Astrocyte of the cerebellum (primary cell): Measurements from ENCODE around the gene CKM.

Experiments used
- DNase-seq: peaks from one replicate; pipeline ENCODE4 v3.0.0-alpha.2; 2011; ENCODE audit warnings: low read depth
- H3K4me3 ChIP-seq: 2 replicates; pipeline ENCODE4 v1.5.1; 2011; ENCODE audit warnings: mild to moderate bottlenecking, low read depth, low read length, moderate library complexity
- in situ Hi-C: cut with HindIII; loops from 2 replicates; pipeline ENCODE4 v1.10.0; 2017; ENCODE audit warnings: low sequenced_read_pairs
- TF ChIP-seq, protein P1 (sequence below): IDR thresholded peaks from 2 replicates; pipeline ENCODE4 v1.5.1; 2012; ENCODE audit warnings: low read length, low read depth, moderate library complexity, mild to moderate bottlenecking; ENCODE audit errors: missing control alignments

The CKM gene

DNA sequence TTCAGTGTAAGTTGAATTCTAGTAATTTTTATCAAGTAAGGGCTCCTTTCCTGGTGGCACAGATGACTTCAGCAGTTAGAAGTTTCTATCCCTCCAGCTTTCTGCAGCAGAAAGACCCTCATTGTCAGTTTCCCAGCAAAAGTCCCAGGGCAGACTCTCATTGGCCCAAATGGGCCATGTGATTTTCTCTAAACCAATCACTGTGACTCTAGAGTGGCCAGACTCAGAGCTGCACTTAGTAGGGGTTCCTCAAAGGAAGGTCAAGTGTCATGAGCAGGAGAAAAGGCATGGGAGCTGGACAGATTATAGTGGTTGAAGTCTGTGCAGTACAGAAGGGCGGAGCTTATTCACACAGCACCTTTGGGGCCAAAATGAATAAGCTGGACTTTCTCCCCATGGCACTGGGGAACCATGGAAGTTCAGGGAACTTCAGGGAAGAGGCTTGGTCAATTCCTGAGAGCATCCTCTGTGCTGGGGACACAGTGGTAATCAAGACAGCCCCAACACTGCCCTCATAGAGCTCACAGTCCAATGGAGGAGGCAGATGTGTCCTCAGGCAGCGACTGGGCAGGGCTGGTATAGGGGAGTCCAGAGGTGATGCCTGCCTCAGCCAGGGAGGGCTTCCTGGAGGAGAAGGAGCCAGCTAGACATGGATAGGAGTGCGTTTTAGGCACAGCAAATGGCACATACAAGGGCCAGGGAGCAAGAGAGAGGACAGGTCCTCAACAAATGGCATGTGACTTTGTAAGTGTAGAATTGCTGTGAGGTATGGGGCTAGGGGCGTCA lies 18.3 kb downstream of the CKM start:
- no peak for DNase-seq
- no peak overlapping the region for H3K4me3 ChIP-seq
- TF ChIP-seq, protein P1, sequence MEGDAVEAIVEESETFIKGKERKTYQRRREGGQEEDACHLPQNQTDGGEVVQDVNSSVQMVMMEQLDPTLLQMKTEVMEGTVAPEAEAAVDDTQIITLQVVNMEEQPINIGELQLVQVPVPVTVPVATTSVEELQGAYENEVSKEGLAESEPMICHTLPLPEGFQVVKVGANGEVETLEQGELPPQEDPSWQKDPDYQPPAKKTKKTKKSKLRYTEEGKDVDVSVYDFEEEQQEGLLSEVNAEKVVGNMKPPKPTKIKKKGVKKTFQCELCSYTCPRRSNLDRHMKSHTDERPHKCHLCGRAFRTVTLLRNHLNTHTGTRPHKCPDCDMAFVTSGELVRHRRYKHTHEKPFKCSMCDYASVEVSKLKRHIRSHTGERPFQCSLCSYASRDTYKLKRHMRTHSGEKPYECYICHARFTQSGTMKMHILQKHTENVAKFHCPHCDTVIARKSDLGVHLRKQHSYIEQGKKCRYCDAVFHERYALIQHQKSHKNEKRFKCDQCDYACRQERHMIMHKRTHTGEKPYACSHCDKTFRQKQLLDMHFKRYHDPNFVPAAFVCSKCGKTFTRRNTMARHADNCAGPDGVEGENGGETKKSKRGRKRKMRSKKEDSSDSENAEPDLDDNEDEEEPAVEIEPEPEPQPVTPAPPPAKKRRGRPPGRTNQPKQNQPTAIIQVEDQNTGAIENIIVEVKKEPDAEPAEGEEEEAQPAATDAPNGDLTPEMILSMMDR, result no peak
- in situ Hi-C loops, result no loop called here

DNA sequence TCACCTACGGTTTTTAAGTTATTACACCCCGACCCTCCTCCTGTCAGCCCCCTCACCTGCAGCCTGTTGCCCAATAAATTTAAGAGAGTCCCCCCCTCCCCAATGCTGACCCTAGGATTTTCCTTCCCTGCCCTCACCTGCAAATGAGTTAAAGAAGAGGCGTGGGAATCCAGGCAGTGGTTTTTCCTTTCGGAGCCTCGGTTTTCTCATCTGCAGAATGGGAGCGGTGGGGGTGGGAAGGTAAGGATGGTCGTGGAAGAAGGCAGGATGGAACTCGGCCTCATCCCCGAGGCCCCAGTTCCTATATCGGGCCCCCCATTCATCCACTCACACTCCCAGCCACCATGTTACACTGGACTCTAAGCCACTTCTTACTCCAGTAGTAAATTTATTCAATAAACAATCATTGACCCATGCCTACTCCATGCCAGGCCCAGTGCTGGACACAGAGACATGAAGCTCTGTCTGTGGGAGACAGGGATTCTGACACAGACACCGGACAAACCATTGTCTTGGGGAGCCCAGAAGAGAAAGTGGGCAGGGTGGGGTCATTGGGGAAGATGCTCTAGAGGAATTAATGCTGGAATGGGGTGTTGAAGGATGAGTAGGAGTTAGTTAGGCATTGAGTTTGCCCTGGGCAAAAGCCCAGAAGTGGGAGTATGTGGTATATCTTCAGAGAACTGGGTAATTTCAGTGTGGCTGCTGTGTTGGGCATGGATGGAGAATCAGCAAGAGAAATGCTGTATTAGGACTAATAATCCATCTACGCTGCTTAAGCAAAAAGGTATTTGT lies 19.2 kb downstream of the CKM start:
- TF ChIP-seq, protein P1, result no peak
- no peak overlapping the region for H3K4me3 ChIP-seq
- in situ Hi-C loops, result no loop called here
- DNase-seq, result no peak

DNA sequence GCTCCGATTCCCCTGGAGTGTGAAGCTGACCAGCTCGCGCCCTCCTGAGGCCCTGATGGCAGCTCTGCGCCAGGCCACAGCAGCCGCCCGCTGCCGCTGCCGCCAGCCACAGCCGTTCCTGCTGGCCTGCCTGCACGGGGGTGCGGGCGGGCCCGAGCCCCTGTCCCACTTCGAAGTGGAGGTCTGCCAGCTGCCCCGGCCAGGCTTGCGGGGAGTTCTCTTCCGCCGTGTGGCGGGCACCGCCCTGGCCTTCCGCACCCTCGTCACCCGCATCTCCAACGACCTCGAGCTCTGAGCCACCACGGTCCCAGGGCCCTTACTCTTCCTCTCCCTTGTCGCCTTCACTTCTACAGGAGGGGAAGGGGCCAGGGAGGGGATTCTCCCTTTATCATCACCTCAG lies 20.3 kb downstream of the CKM start:
- H3K4me3 ChIP-seq, result no peak overlapping the region
- in situ Hi-C loops, result no loop called here
- DNase-seq, result no peak
- TF ChIP-seq, protein P1, result no peak

DNA sequence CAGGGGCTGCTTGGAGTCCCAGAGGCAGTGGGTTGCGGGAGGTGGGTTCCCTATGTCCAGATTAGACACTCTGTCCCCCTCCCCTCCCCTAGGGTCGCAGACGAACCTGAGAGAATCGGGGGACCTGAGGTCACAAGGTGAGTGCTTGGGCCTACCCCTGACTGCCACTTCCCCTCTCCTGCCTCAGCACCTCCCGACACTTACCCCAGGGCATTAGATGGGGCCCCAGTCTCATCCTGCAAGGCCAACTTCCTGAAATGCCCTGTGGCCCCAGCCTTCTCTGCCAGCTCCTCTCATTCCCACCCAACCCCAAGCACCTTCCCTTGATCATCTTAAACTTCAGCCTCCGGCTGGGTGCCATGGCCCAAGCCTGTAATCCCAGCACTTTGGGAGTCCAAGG lies 23.0 kb downstream of the CKM start:
- TF ChIP-seq, protein P1, result no peak
- DNase-seq, result no peak
- in situ Hi-C loops, result no loop called here
- no peak overlapping the region for H3K4me3 ChIP-seq

DNA sequence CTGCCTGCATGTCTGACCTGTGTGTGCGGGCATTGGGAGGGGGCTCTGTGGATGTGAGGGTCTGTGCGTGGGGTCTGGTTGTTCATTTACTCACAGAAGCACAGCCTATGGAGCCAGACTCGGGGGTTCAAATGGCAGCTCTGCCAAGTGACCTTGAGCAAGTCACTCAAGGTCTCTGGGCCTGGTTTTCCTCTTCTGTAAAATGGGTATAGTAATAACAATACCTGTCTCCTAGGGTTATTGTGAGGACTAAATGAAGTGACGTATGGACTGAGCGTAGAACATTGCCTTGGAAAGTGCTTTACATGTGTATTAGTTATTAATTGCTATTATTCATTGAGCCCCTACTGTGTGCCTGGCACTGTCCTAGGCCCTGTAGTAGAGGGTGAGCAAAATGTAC lies 24.4 kb downstream of the CKM start:
- H3K4me3 ChIP-seq, result no peak overlapping the region
- no peak for DNase-seq
- TF ChIP-seq, protein P1, result no peak
- in situ Hi-C loops, result no loop called here

DNA sequence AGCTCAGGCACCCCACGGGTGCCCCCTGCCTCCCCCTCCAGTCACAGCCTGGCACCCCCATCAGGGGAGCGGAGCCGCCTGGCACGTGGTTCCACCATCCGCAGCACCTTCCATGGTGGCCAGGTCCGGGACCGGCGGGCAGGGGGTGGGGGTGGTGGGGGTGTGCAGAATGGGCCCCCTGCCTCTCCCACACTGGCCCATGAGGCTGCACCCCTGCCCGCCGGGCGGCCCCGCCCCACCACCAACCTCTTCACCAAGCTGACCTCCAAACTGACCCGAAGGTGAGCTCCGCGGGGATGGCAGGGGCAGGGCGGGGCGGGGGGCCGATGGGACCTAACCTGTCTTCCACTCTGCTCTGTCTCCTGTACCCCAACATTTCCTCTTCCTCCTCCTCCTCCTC lies 25.0 kb downstream of the CKM start:
- no peak overlapping the region for H3K4me3 ChIP-seq
- DNase-seq, result no peak
- TF ChIP-seq, protein P1, result no peak
- in situ Hi-C loops, result no loop called here
